Gastroesophageal sphincter (tissue), 3 donors: ENCODE measurements around the gene TCERG1.

Experiments
- EP300 ChIP-seq: sonication (generic); formaldehyde crosslinking; IDR thresholded peaks from one replicate; pipeline ENCODE4 v1.6.1; 2017; ENCODE audit warnings: antibody characterized with exemption, mild to moderate bottlenecking
- POLR2A ChIP-seq, 2 donors: fragments of 450-650 bp; IDR thresholded peaks; one replicate each; pipeline ENCODE4 v1.6.1; 2017; ENCODE audit warnings: antibody characterized with exemption in 2 of 2, mild to moderate bottlenecking in 2 of 2, moderate library complexity in 1 of 2
- TF ChIP-seq, protein P1 (sequence below), 4 experiments: fragments of 200-600 bp in 2 of 4; fragments of 450-650 bp in 2 of 4; sonication (generic) in 1 of 4; IDR thresholded peaks; one replicate each; pipeline ENCODE4 v1.5.1; 2017 to 2019; ENCODE audit warnings: antibody characterized with exemption in 4 of 4, mild to moderate bottlenecking in 2 of 4, moderate library complexity in 2 of 4

DNA sequence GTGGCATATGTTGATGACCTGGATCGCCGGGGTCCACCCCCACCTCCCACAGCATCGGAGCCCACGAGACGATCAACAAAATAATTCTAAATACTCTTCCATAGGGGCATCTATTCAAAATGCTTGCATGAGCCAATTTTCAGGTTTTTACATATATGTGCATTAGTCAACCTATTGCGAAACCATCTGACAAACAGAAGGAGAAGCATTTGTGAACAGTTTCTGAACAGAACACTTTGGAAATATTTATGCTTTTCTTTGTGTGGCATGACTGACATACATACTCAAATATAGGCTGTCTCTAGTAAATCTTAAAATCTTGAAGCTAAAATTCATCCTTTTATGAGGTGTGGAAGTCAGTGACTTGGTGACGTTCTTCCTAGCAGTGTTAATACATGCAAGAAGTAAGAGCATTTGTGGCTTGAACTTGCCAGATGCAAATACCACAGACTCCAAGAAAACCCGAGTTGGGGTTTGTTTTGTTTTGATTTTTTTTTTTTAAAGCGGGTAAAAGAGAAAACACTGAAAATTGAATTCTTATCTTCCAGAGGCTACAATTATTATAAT, 63.5 kb downstream of the TCERG1 start:
- TF ChIP-seq, protein P1, sequence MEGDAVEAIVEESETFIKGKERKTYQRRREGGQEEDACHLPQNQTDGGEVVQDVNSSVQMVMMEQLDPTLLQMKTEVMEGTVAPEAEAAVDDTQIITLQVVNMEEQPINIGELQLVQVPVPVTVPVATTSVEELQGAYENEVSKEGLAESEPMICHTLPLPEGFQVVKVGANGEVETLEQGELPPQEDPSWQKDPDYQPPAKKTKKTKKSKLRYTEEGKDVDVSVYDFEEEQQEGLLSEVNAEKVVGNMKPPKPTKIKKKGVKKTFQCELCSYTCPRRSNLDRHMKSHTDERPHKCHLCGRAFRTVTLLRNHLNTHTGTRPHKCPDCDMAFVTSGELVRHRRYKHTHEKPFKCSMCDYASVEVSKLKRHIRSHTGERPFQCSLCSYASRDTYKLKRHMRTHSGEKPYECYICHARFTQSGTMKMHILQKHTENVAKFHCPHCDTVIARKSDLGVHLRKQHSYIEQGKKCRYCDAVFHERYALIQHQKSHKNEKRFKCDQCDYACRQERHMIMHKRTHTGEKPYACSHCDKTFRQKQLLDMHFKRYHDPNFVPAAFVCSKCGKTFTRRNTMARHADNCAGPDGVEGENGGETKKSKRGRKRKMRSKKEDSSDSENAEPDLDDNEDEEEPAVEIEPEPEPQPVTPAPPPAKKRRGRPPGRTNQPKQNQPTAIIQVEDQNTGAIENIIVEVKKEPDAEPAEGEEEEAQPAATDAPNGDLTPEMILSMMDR (IDR thresholded peaks at IDR 0.05), result no peak
- TF ChIP-seq POLR2A (IDR thresholded peaks at IDR 0.05) (no peak), EP300 (no peak)
